Breast epithelium (tissue), 4 donors: ENCODE measurements around the gene BOLA1. TPM values are rescaled to one million over a fixed set of nuclear protein-coding genes. Genes with fewer than 3 reads are reported as not detected.
A peak's percentile ranks its signal among the peaks of the same experiment; 100 is the strongest.
"Not testable (repeated sequence)": the region's sequence is repeated elsewhere in the genome, so short reads cannot be mapped to it uniquely, and the experiment has no call there.

Experiments used
- DNase-seq, 2 donors: peaks; one replicate each; pipeline ENCODE4 v3.0.0-alpha.2; 2019; ENCODE audit warnings: low spot score in 2 of 2
- H3K27ac ChIP-seq, 2 donors: fragments of 200-600 bp; sonication (generic) in 1 of 2; one replicate each; pipeline ENCODE4 v1.5.1; 2016 to 2019; ENCODE audit warnings: mild to moderate bottlenecking in 1 of 2
- H3K27me3 ChIP-seq, 2 donors: fragments of 200-600 bp; sonication (generic) in 1 of 2; one replicate each; pipeline versions ENCODE4 v1.5.1 to v1.6.0; 2017 to 2019; ENCODE audit warnings: control low read depth in 1 of 2, mild to moderate bottlenecking in 1 of 2
- H3K36me3 ChIP-seq: fragments of 200-600 bp; one replicate; pipeline ENCODE4 v1.5.1; 2019
- H3K4me1 ChIP-seq, 2 donors: fragments of 200-600 bp; sonication (generic); one replicate each; pipeline ENCODE4 v1.5.1; 2016 to 2019; ENCODE audit warnings: control low read depth in 1 of 2
- H3K4me3 ChIP-seq, 3 donors: fragments of 200-600 bp; sonication (generic); 1 replicate in 2 of 3; 2 replicates in 1 of 3; pipeline ENCODE4 v1.5.1; 2016 to 2019; ENCODE audit warnings: mild to moderate bottlenecking in 3 of 3, moderate library complexity in 2 of 3
- H3K9me3 ChIP-seq, 2 donors: fragments of 200-600 bp; sonication (generic) in 1 of 2; one replicate each; pipeline ENCODE4 v1.5.1; 2016 to 2019; ENCODE audit warnings: control low read depth in 1 of 2
- POLR2A ChIP-seq: fragments of 450-650 bp; IDR thresholded peaks from one replicate; pipeline ENCODE4 v1.6.1; 2016; ENCODE audit warnings: antibody characterized with exemption, mild to moderate bottlenecking, moderate library complexity
- POLR2AphosphoS5 ChIP-seq, 3 donors: sonication (generic); formaldehyde crosslinking; IDR thresholded peaks; one replicate each; pipeline ENCODE4 v1.6.1; 2017; ENCODE audit warnings: antibody characterized with exemption in 3 of 3
- intact Hi-C: fragments of 100-400 bp; cut with DNase I; formaldehyde crosslinking; loops from one replicate; pipeline ENCODE4 v1.15.1; 2023; ENCODE audit warnings: low total_unique reads
- total RNA-seq, 3 donors: library from RNA; depleted of rRNA; stranded (reverse); fragments of >200 nt; gene quantifications; one replicate each; pipeline ENCODE4 v1.1.0, GENCODE V29; 2016
- TF ChIP-seq, protein P1 (sequence below), 3 donors: fragments of 450-650 bp; IDR thresholded peaks; one replicate each; pipeline ENCODE4 v1.5.1; 2016 to 2017; ENCODE audit warnings: antibody characterized with exemption in 3 of 3, mild to moderate bottlenecking in 3 of 3, moderate library complexity in 3 of 3

The BOLA1 gene
- total RNA-seq, 3 donors from 2014 or later: 29.5 to 34.0 (median 33.4) TPM

- intact Hi-C loops: no loop called here
- Histone ChIP-seq H3K27me3 (no peaks in the 10 kb centered on the region), H3K36me3 (no peaks in the 10 kb centered on the region), H3K9me3 (no peaks in the 10 kb centered on the region), H3K27ac (peak overlapping the region; percentile 81 to 92), H3K4me3 (peak overlapping the region; percentile 53 to 80 (median 61)), H3K4me1 (peaks cover 0 to 3% of the 10 kb centered on the region in 2 donors)
- no peak for TF ChIP-seq POLR2A
- no peak for DNase-seq
Measured at GRCh38 chr1:149936992-149937705, 37.8 kb downstream of the BOLA1 start.

GRCh38 chr1:149937759-149938158 is 38.4 kb downstream of the BOLA1 start:
- Histone ChIP-seq H3K27ac (peak overlapping the region; percentile 81 to 92), H3K4me1 (peaks cover 0 to 3% of the 10 kb centered on the region in 2 donors)
- intact Hi-C loops: no loop called here

DNA sequence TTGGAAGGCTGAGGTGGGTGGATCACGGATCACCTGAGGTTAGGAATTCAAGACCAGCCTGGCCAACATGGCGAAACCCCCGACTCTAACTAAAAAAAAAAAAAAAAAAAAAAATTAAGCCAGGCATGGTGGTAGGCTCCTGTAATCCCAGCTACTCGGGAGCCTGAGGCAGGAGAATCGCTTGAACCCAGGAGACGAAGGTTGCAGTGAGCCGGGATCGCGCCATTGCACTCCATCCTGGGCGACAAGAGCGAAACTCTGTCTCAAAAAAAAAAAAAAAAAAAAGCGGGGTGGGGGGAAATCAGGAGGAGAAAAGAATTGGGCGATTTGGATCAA is 39.3 kb downstream of the BOLA1 start:
- Histone ChIP-seq H3K27ac (peak overlapping the region; percentile 92 to 93), H3K4me3 (peak overlapping the region; percentile 16 to 59 (median 50))
- DNase-seq, H3K36me3 ChIP-seq, H3K4me1 ChIP-seq, H3K27me3 ChIP-seq, H3K9me3 ChIP-seq, intact Hi-C loops: not testable (repeated sequence)

More at GRCh38 chr1:149937759-149938158, 38.4 kb downstream of the BOLA1 start:
- H3K27me3 ChIP-seq: no peaks in the 10 kb centered on the region
- no peak for DNase-seq
- TF ChIP-seq POLR2A (no peak), POLR2AphosphoS5 (IDR thresholded peaks at IDR 0.05) (no peak)
- TF ChIP-seq, protein P1, sequence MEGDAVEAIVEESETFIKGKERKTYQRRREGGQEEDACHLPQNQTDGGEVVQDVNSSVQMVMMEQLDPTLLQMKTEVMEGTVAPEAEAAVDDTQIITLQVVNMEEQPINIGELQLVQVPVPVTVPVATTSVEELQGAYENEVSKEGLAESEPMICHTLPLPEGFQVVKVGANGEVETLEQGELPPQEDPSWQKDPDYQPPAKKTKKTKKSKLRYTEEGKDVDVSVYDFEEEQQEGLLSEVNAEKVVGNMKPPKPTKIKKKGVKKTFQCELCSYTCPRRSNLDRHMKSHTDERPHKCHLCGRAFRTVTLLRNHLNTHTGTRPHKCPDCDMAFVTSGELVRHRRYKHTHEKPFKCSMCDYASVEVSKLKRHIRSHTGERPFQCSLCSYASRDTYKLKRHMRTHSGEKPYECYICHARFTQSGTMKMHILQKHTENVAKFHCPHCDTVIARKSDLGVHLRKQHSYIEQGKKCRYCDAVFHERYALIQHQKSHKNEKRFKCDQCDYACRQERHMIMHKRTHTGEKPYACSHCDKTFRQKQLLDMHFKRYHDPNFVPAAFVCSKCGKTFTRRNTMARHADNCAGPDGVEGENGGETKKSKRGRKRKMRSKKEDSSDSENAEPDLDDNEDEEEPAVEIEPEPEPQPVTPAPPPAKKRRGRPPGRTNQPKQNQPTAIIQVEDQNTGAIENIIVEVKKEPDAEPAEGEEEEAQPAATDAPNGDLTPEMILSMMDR (IDR thresholded peaks at IDR 0.05): no peak
- H3K36me3 ChIP-seq: no peaks in the 10 kb centered on the region
- no peak overlapping the region for H3K4me3 ChIP-seq
- no peaks in the 10 kb centered on the region for H3K9me3 ChIP-seq

DNA sequence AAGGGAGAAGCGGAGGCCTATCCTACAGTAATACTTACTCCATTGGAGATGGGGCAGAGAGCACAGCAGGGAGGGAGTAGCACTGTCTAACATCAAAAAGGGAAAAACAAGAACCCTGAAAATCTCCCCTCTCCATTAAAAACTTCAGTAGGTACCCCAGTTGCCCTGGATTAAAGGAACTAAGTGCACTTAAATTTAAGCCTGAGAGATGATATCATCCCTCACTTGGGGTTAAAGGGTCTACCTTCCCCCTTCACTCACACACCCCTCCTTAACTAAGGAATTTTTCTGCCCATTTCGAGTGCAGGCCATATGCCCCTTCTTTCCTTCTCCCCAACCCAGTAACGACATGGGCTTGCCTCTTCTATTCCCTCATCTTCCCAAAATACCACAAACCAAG is 41.1 kb downstream of the BOLA1 start:
- peaks cover 0 to 3% of the 10 kb centered on the region in 2 donors for H3K4me1 ChIP-seq
- H3K36me3 ChIP-seq: no peaks in the 10 kb centered on the region
- H3K9me3 ChIP-seq: no peaks in the 10 kb centered on the region
- TF ChIP-seq, protein P1 (IDR thresholded peaks at IDR 0.05): no peak
- no peak for TF ChIP-seq POLR2AphosphoS5 (IDR thresholded peaks at IDR 0.05)
- TF ChIP-seq POLR2A: no peak
- H3K27ac ChIP-seq: peak overlapping the region in 1 of 2 donors; percentile 92
- peak in 1 of 2 donors; percentile 13 for DNase-seq
- H3K4me3 ChIP-seq: no peak overlapping the region
- intact Hi-C loops: no loop called here
- no peaks in the 10 kb centered on the region for H3K27me3 ChIP-seq

GRCh38 chr1:149942207-149942606 is 42.8 kb downstream of the BOLA1 start:
- intact Hi-C loops: no loop called here
- Histone ChIP-seq H3K4me1 (peaks cover 0 to 3% of the 10 kb centered on the region in 2 donors), H3K9me3 (no peaks in the 10 kb centered on the region), H3K36me3 (no peaks in the 10 kb centered on the region), H3K27ac (no peak overlapping the region), H3K27me3 (no peaks in the 10 kb centered on the region), H3K4me3 (no peak overlapping the region)
- DNase-seq: no peak
- TF ChIP-seq POLR2AphosphoS5 (IDR thresholded peaks at IDR 0.05) (no peak), POLR2A (no peak)
- TF ChIP-seq, protein P1 (IDR thresholded peaks at IDR 0.05): no peak

GRCh38 chr1:149942885-149943284 is 43.5 kb downstream of the BOLA1 start:
- Histone ChIP-seq H3K27ac (peak overlapping the region; percentile 7 to 13), H3K36me3 (no peaks in the 10 kb centered on the region)

More at GRCh38 chr1:149942885-149943284, 43.5 kb downstream of the BOLA1 start:
- Histone ChIP-seq H3K4me1 (no peaks in the 10 kb centered on the region), H3K9me3 (no peaks in the 10 kb centered on the region), H3K27me3 (no peaks in the 10 kb centered on the region), H3K4me3 (no peak overlapping the region)
- intact Hi-C loops: no loop called here
- TF ChIP-seq POLR2A (no peak), POLR2AphosphoS5 (IDR thresholded peaks at IDR 0.05) (no peak)
- TF ChIP-seq, protein P1 (IDR thresholded peaks at IDR 0.05): no peak
- DNase-seq: no peak
